ENCODE data around the gene MUC5AC. TPM values are rescaled to one million over a fixed set of nuclear protein-coding genes. Genes with fewer than 3 reads are reported as not detected.
"Not testable (repeated sequence)": the region's sequence is repeated elsewhere in the genome, so short reads cannot be mapped to it uniquely, and the experiment has no call there.

The MUC5AC gene
- polyA plus RNA-seq, 4 donors, result 0.01 to 0.18 (median 0.02) TPM; not detected in 1

- DNase-seq (ENCODE audit: low read depth in 4 of 4, low spot score in 3 of 4), result not testable (repeated sequence)
Observed at GRCh38 chr11:1245717-1246116, 88.0 kb downstream of the MUC5AC start.

GRCh38 chr11:1246301-1246700 is 88.5 kb downstream of the MUC5AC start:
- not testable (repeated sequence) for DNase-seq (ENCODE audit: low read depth in 4 of 4, low spot score in 3 of 4)

GRCh38 chr11:1247026-1247425 is 89.3 kb downstream of the MUC5AC start:
- not testable (repeated sequence) for DNase-seq (ENCODE audit: low read depth in 4 of 4, low spot score in 3 of 4)

GRCh38 chr11:1248951-1249350 is 91.2 kb downstream of the MUC5AC start:
- DNase-seq (ENCODE audit: low read depth in 4 of 4, low spot score in 3 of 4), result not testable (repeated sequence)

GRCh38 chr11:1250411-1250810 is 92.7 kb downstream of the MUC5AC start:
- DNase-seq (ENCODE audit: low read depth in 4 of 4, low spot score in 3 of 4), result not testable (repeated sequence)

Other genes with a start within 250 kb of the MUC5AC start
- gene CHID1, start 247.1 kb upstream of the MUC5AC start, polyA plus RNA-seq (ENCODE audit: insufficient read length in 4 of 4), result 100 to 1,000 TPM; 100 to 123 (median 106) TPM
- gene AP2A2, start 232.1 kb upstream of the MUC5AC start, polyA plus RNA-seq (ENCODE audit: insufficient read length in 4 of 4), result 100 to 1,000 TPM in 3 of 4 donors, 10 to 100 TPM in 1; 65.5 to 128 (median 107) TPM
- gene MUC6, start 121.2 kb upstream of the MUC5AC start, polyA plus RNA-seq (ENCODE audit: insufficient read length in 4 of 4), result 10 to 100 TPM in 3 of 4 donors, under 1 TPM in 1; 0.66 to 38.7 (median 16.8) TPM
- under 1 TPM in 3 of 4 donors, not detected in 1; 0.01 to 0.18 (median 0.17) TPM for gene MUC2, start 83.1 kb upstream of the MUC5AC start, polyA plus RNA-seq (ENCODE audit: insufficient read length in 4 of 4)
- under 1 TPM in 3 of 4 donors, not detected in 1; 0.01 to 0.74 (median 0.23) TPM for gene MUC5B, start 65.1 kb downstream of the MUC5AC start, polyA plus RNA-seq (ENCODE audit: insufficient read length in 4 of 4)
- 10 to 100 TPM; 21.7 to 50.4 (median 35.6) TPM for gene TOLLIP, start 151.7 kb downstream of the MUC5AC start, polyA plus RNA-seq (ENCODE audit: insufficient read length in 4 of 4)
- 1 to 10 TPM in 1 of 4 donors, under 1 TPM in 3; 0.64 to 1.1 (median 0.89) TPM for gene BRSK2, start 232.0 kb downstream of the MUC5AC start, polyA plus RNA-seq (ENCODE audit: insufficient read length in 4 of 4)